CD4-positive, alpha-beta T cell treated with Interleukin-1 beta for 1 hour (primary cell): ENCODE measurements around the gene FGFR2.
A peak's percentile ranks its signal among the peaks of the same experiment; 100 is the strongest.

Experiments used
- DNase-seq, 2 donors: peaks; one replicate each; pipeline ENCODE4 v3.0.0-alpha.2; 2020 to 2022

Gene FGFR2

GRCh38 chr10:121609426-121610380, 11.5 kb upstream of the FGFR2 start:
- no peak for DNase-seq

- peak in 1 of 2 donors; percentile 4 for DNase-seq
Observed at GRCh38 chr10:121608469-121609190, 10.4 kb upstream of the FGFR2 start.

GRCh38 chr10:121607310-121608055, 9.2 kb upstream of the FGFR2 start:
- DNase-seq: no peak

- no peak for DNase-seq
Observed at GRCh38 chr10:121605708-121606107, 7.5 kb upstream of the FGFR2 start.

GRCh38 chr10:121601458-121601857, 3.2 kb upstream of the FGFR2 start:
- DNase-seq: no peak

GRCh38 chr10:121600611-121601010, 2.4 kb upstream of the FGFR2 start:
- no peak for DNase-seq

- DNase-seq: no peak
Observed at GRCh38 chr10:121599947-121600346, 1.7 kb upstream of the FGFR2 start.

GRCh38 chr10:121597504-121598262, 561 bp downstream of the FGFR2 start:
- no peak for DNase-seq

- no peak for DNase-seq
Observed at GRCh38 chr10:121596689-121597503, 1.3 kb downstream of the FGFR2 start.

- no peak for DNase-seq
Observed at GRCh38 chr10:121595806-121596688, 2.2 kb downstream of the FGFR2 start.

GRCh38 chr10:121595351-121595805, 2.9 kb downstream of the FGFR2 start:
- no peak for DNase-seq

GRCh38 chr10:121594623-121595350, 3.5 kb downstream of the FGFR2 start:
- DNase-seq: no peak

GRCh38 chr10:121594076-121594475, 4.2 kb downstream of the FGFR2 start:
- DNase-seq: no peak

GRCh38 chr10:121593281-121594075, 4.8 kb downstream of the FGFR2 start:
- no peak for DNase-seq

GRCh38 chr10:121592155-121592890, 5.9 kb downstream of the FGFR2 start:
- DNase-seq: no peak

GRCh38 chr10:121591186-121591585, 7.1 kb downstream of the FGFR2 start:
- DNase-seq: no peak

GRCh38 chr10:121590772-121591171, 7.5 kb downstream of the FGFR2 start:
- no peak for DNase-seq

- no peak for DNase-seq
Observed at GRCh38 chr10:121589553-121589952, 8.7 kb downstream of the FGFR2 start.
